ENCODE data around the gene LACRT.

DNA sequence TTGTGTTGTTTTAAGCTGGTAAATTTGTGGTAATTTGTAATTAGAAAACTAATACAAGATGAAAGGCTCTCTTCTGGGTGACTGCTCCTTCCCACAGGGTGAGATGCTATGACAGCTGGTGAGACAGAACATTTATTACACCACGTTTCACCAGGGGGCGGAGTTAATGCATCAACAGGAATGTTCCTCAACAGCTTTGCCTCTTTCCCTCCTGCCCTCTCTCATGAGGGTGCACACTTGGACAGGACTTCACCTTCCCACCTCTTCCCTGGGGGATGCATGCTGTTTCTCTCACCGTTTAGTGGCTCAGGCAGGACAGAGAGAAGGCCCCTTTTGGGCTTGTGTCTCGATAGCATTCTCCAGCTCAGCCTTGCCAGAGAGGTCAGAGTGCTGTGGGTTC is 32.9 kb downstream of the LACRT start:
- TF ChIP-seq, protein P1, sequence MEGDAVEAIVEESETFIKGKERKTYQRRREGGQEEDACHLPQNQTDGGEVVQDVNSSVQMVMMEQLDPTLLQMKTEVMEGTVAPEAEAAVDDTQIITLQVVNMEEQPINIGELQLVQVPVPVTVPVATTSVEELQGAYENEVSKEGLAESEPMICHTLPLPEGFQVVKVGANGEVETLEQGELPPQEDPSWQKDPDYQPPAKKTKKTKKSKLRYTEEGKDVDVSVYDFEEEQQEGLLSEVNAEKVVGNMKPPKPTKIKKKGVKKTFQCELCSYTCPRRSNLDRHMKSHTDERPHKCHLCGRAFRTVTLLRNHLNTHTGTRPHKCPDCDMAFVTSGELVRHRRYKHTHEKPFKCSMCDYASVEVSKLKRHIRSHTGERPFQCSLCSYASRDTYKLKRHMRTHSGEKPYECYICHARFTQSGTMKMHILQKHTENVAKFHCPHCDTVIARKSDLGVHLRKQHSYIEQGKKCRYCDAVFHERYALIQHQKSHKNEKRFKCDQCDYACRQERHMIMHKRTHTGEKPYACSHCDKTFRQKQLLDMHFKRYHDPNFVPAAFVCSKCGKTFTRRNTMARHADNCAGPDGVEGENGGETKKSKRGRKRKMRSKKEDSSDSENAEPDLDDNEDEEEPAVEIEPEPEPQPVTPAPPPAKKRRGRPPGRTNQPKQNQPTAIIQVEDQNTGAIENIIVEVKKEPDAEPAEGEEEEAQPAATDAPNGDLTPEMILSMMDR (IDR thresholded peaks at IDR 0.05): no peak
- no peak for TF ChIP-seq POLR2A (IDR thresholded peaks at IDR 0.05)
